Left colon (tissue), 2 donors: Measurements from ENCODE around the gene UTP25. TPM values are rescaled to one million over a fixed set of nuclear protein-coding genes. Genes with fewer than 3 reads are reported as not detected.
"Not testable (repeated sequence)": the region's sequence is repeated elsewhere in the genome, so short reads cannot be mapped to it uniquely, and the experiment has no call there.

ENCODE experiments used
- ATAC-seq: fragments of 200-7000 bp; cut with Tn5 transposase; one replicate; pipeline ENCODE4 v1.9.1; 2020; ENCODE audit warnings: mild to moderate bottlenecking, moderate library complexity
- DNase-seq, 2 donors: peaks; one replicate each; pipeline ENCODE4 v3.0.0-alpha.2; 2020
- intact Hi-C, 2 donors: fragments of 100-400 bp; cut with DNase I in 1 of 2; cut with micrococcal nuclease in 1 of 2; formaldehyde crosslinking; loops; one replicate each; pipeline versions ENCODE4 v1.11.2 to v1.14.0; 2022; cut with DNase I, micrococcal nuclease
- total RNA-seq, 2 donors: library from RNA; stranded (reverse); fragmentation: NEBNext Ultra II Directional; extraction: Animal tissue kit (Norgen Biotek cat#: 25700); gene quantifications; one replicate each; pipeline ENCODE4 v1.2.1, GENCODE V29; 2021
- donor health status: DM: no; HTN: no; CAD: no.
- donor health status: DM: yes; HTN: yes; CAD: no.

UTP25 gene
- total RNA-seq, 2 donors from 2014 or later: 4.8 to 6.2 TPM

- DNase-seq: no peak
- intact Hi-C loops: no loop called here
- no peak for ATAC-seq
Measured at GRCh38 chr1:209882942-209883340, 55.2 kb downstream of the UTP25 start.

DNA sequence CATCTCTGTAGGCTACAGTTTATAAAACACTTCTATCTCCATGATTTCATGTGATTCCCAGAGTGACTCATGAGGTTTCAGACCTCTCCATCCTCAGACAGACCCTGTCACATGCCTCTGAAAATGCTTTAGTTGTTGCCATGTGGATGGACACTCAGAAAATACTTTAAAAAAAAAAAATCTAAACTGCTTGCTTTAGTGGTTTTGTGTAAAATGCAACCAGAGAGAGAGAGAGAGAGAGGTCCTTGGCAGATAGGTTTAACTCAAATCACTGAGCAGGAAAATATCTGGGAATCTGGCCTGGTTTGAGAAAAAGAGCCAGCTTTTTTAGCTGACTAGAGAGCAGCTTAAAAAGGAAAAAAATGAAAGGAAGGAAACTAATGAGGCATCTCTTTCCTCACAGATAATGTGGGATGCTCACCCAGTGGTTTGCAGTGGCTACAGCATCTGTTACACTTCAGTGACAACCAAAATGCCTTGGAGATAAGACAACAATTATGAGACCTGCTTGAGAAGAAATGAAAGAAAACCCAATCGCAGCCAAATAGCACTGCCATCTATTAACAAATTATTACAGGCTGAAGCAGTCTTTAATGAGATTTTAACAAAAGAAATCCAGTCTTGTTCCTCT is 55.7 kb downstream of the UTP25 start:
- DNase-seq (no peak), ATAC-seq (no peak)

DNA sequence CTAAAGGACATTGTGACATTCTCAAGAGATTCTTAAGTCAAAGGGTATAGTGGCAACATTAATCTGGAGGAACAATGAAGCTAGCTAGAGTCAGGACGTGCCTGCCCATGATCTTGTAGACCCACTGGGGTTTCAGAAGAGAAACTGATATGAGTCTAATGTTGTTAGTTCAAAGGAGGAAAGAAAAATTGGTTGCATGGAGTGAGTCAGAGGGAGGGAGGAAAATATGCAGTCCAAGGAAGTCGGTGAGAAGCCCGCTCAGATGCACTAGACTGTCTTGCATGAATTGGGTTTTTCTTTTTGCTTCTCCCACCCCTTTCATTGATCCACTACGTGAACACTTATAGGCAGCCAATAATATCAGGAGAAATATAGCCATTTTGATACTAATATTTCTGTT is 56.5 kb downstream of the UTP25 start:
- DNase-seq: no peak
- intact Hi-C loops: no loop called here
- no peak for ATAC-seq

More for the DNA sequence above, 55.7 kb downstream of the UTP25 start:
- intact Hi-C loops: no loop called here

DNA sequence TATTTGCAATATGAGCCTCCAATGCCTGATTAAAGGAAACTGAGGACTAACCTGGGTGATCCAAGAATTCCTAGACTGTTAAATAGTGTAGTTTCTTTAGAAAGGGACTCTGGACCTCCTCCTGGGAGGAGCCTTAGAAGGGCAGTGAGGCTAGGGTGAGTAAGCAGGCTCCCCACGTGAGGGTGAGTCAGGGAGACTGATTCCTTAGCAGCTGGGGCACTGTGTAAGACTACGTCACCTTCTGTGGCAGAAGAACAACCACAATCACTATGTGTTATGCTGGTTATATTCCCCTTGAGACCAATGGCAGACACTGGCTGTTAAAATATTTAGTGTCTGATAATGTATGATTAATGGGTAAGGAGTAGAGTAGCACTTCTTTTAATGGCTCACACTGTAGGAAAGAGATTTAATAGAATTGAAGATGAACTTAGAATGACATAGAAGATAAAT is 56.9 kb downstream of the UTP25 start:
- intact Hi-C loops: no loop called here
- DNase-seq: peak; percentile 5 to 42
- ATAC-seq: peak; percentile 46

DNA sequence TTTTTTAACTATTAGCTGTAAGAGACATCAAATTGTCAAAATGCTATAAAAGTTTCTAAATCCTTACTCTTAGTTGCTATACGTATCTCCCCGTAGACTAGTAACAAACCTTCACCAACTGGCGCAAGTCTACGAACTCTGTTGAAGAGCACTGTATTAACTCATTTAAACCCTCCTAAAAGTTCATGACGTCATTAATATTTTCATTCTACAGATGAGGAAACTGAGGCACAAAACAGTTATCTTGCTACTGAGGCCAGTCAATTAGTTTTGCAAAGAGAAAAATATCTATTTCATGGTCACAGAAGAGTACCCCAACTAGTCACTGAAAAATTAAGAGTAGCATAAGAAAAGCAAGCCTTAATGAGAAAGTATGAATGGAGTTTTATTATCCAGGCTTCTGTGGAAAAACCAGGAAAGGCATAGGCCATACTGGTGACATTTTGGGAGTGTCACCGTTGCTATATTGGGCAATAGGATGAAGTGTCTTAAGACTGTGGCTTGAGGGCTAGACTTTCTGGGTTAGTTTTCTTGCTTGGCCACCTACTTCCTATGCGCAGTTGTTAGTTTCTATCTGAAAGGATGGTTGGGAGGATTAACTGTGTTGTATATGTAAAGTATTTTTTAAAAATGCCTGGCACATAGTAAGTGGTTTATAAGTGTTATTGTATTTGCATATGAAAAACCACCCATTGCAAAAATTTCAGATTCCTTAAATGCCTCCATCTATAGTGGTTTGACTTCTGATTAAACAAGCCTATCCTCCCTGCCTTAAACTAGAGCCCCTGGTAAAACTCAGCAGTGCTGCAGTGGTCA is 57.8 kb downstream of the UTP25 start:
- ATAC-seq (no peak), DNase-seq (no peak)
- intact Hi-C loops: no loop called here

DNA sequence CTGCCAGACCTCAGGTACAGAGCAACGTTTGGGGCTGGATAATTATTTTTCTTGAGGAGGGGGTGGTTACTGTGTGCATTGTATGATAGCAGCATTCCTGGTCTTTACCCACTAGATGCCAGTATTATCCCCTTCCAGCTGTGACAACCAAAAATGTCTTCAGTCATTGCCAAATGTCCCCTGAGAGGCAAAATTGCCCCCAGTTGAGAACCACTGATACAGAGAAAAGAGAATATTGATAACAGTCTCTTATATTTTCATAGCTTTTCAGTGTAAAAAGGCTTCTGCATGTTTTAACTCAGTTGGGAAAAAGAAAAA is 58.4 kb downstream of the UTP25 start:
- intact Hi-C loops: no loop called here
- ATAC-seq (no peak), DNase-seq (no peak)

GRCh38 chr1:209888291-209889076 is 60.7 kb downstream of the UTP25 start:
- intact Hi-C loops, DNase-seq, ATAC-seq: not testable (repeated sequence)

DNA sequence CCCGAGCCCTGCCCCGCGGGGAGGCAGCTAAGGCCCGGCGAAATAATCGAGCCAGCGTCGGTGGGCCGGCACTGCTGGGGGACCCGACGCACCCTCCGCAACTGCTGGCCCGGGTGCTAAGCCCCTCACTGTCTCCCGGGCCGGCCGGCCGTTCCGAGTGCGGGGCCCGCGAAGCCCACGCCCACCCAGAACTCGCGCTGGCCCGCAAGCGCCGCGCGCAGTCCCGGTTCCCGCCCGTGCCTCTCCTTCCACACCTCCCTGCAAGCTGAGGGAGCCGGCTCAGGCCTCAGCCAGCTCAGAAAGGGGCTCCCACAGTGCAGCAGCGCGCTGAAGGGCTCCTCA is 61.3 kb downstream of the UTP25 start:
- intact Hi-C loops: no loop called here
- ATAC-seq: no peak

DNA sequence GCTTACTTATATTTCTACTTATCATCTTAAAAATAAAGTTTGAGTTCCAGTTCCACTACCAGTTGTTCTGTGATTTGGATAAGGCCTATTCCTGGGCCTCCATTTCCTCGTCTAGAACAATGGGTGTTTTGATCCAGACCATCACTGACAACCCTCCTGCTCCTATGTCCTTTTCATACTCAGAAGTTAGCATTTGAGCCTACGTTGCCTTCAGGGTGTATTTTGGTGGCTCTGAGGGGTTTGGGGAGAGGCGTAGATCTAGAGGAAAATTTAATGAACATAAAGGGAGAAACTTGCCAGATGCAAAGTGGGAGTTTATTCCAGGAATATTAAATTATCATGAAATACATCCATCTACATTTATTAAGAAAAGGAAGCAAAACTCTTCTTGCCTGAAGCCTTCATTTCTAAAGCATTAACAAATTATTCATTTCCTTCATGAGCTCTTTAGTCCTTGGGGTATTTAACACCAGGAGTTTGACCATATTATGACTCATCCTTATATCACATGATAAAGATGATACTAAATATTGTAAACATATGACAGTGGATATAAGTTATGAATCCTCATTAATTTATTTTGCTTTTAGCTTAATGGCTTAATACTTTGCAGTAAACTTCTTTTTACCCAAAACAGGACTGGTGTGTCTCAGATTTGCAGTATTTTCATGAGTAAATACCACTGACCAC is 63.0 kb downstream of the UTP25 start:
- no peak for DNase-seq
- ATAC-seq: no peak
- intact Hi-C loops: no loop called here

More for the DNA sequence above, 61.3 kb downstream of the UTP25 start:
- DNase-seq: no peak

DNA sequence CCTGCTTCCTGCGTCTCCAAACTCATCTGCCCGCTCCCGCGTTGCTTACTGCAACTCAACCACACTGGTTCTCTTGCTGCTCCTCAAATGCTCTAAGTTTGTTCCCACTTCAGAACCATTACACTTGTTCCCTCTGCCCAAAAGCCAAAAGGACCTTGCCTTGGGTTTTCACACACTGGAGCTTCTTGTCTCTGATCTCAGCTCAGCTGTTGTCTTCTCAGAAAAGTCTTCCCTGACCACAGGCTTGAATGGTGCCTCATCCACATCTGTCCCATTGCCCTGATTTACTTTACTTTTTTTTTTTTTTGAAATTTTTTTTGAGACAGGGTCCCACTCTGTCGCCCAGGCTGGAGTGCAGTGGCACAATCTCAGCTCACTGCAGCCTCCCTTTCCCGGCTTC is 66.0 kb downstream of the UTP25 start:
- DNase-seq (no peak), ATAC-seq (no peak)
- intact Hi-C loops: no loop called here

DNA sequence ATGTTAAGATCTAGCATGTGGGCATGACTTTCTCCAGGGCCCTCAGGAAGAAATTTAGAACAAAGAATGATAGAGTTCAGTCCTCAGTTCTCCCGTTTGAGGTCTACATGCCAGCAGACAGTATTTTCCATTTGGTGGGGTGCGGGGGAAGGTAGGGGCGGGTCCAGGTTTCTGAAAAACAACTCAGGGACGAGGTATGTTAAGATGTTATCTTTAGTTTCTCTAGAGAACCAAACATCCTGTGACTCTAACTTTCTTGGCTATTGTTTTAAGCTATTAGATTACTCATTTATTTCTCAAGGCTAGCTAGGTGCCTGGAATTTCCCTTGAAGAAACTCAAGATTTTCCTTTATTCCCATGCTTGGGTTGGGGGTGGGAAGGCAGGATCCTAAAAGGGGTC is 67.9 kb downstream of the UTP25 start:
- DNase-seq: no peak
- intact Hi-C loops: no loop called here
- no peak for ATAC-seq

DNA sequence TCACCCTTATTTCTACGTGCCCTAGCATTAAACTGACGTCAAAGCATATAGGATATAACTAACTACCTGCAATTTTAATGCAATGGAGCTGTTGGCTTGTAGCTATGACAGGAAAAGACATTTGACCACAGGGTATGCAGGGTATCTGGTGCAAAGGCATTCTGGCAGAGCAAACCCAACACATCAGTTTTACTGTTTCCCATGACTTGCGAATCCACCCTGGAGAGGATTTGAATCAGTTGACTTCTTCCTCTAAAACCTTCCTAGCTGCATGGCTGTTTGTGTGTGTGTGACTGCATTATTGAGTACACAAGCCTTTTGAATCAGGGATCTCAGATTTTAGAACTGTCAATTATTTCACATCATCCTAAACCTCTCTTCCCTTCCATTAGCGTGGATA is 68.6 kb downstream of the UTP25 start:
- no peak for ATAC-seq
- no peak for DNase-seq
- intact Hi-C loops: no loop called here

DNA sequence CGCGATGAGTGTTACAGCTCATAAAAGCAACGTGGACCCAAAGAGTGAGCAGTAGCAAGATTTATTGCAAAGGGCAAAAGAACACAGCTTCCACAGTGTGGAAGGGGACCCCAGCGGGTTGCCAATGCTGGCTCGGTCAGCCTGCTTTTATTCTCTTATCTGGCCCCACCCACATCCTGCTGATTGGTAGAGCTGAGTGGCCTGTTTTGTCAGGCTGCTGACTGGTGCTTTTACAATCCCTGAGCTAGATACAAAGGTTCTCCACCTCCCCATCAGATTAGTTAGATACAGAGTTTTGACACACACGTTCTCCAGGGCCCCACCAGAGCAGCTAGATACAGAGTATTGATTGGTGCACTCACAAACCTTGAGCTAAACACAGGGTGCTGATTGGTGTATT is 70.5 kb downstream of the UTP25 start:
- intact Hi-C loops, ATAC-seq, DNase-seq: not testable (repeated sequence)

- ATAC-seq, intact Hi-C loops, DNase-seq: not testable (repeated sequence)
Measured at GRCh38 chr1:209898851-209899250, 71.1 kb downstream of the UTP25 start.

DNA sequence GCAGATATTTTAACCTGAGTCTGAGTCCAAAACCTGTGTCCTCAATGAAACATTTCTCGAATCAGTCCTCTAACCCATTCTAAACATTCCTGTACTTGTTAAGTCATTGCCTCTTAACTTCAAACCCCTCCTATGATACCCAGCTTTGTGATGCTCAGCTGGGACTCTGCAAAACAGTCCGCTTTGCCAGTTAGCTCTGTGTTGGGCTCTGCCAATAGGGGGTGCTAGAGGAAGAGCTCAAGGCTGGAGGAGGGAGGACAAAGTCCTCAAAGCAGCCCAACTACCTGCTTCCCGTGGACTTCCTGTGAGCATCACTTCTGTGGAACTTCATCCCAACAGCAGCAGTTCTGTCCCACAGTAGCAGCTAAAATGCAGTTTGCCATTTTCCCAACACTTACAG is 72.2 kb downstream of the UTP25 start:
- intact Hi-C loops: no loop called here
- DNase-seq (no peak), ATAC-seq (no peak)

- ATAC-seq: no peak
- intact Hi-C loops: no loop called here
- DNase-seq: no peak
Measured at GRCh38 chr1:209900734-209901133, 73.0 kb downstream of the UTP25 start.

- ATAC-seq (no peak), DNase-seq (no peak)
- intact Hi-C loops: no loop called here
Measured at GRCh38 chr1:209901211-209901610, 73.4 kb downstream of the UTP25 start.

DNA sequence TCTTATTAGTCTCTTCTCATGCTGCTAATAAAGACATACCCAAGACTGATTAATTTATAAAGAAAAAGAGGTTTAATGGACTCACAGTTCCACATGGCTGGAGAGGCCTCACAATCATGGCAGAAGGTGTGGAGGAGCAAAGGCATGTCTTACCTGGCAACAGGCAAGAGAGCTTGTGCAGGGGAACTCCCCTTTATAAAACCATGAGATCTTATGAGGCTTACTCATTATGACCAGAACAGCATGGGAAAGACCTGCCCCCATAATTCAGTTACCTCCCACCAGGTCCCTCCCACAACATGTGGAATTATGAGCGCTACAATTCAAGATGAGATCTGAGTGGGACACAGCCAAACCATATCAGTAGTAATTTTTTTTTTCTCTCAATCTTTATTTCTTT is 77.0 kb downstream of the UTP25 start:
- intact Hi-C loops, ATAC-seq, DNase-seq: not testable (repeated sequence)
